Endothelial cell of umbilical vein (primary cell): ENCODE data around the gene DUOXA2. TPM values are rescaled to one million over a fixed set of nuclear protein-coding genes. Genes with fewer than 3 reads are reported as not detected.

Source experiments
- BruUV-seq: library from RNA; stranded (reverse); fragments of 400-500 nt; replicated peaks from 2 replicates; lab custom pipeline; 2021; lab: Mats Ljungman, UMichigan
- CTCF ChIA-PET: fragments of 300-600, 350-600 bp; sonication (Branson Sonifier 250); formaldehyde crosslinking; loops from one replicate; lab custom pipeline; 2021; ENCODE audit warnings: antibody characterized with exemption, inconsistent platforms; lab: Charles Lee
- POLR2A ChIA-PET: fragments of 300-600, 350-600 bp; sonication (Branson Sonifier 250); formaldehyde crosslinking; loops from one replicate; lab custom pipeline; 2021; ENCODE audit warnings: antibody characterized with exemption, inconsistent platforms; lab: Charles Lee
- DNase-seq: peaks from one replicate; pipeline ENCODE4 v3.0.0-alpha.2; 2011; ENCODE audit warnings: low read depth, low spot score
- FAIRE-seq: peaks from 2 replicates; lab custom pipeline; 2011; peaks lifted over from hg19 to GRCh38; lab: Jason Lieb, UNC
- H2AFZ ChIP-seq: 2 replicates; pipeline ENCODE4 v1.6.0; 2012; ENCODE audit warnings: low read depth, low read length, control low read depth, inconsistent platforms
- H3K27ac ChIP-seq: 2 replicates; pipeline ENCODE4 v1.5.1; 2011; ENCODE audit warnings: low read depth, mild to moderate bottlenecking, control low read depth, low read length, moderate library complexity; ENCODE audit not compliant: insufficient read depth
- H3K27me3 ChIP-seq, 2 experiments: 2 replicates each; pipeline versions ENCODE4 v1.6.0 to v1.6.1; 2011; ENCODE audit warnings: low read length in 2 of 2, mixed read lengths in 1 of 2; ENCODE audit not compliant: control insufficient read depth in 2 of 2, insufficient read depth in 2 of 2
- H3K36me3 ChIP-seq, 2 experiments: 2 replicates in 1 of 2; 3 replicates in 1 of 2; pipeline ENCODE4 v1.5.1; 2011; ENCODE audit warnings: low read length in 2 of 2, mild to moderate bottlenecking in 1 of 2, moderate library complexity in 1 of 2; ENCODE audit not compliant: control insufficient read depth in 2 of 2, insufficient read depth in 2 of 2; ENCODE audit errors: extremely low read depth in 1 of 2
- H3K4me1 ChIP-seq: 3 replicates; pipeline ENCODE4 v1.5.1; 2011; ENCODE audit warnings: mild to moderate bottlenecking, low read length; ENCODE audit not compliant: control insufficient read depth, insufficient read depth; ENCODE audit errors: extremely low read depth
- H3K4me2 ChIP-seq: 2 replicates; pipeline ENCODE4 v1.6.1; 2011; ENCODE audit warnings: low read length, control low read depth, mixed read lengths; ENCODE audit not compliant: insufficient read depth
- H3K4me3 ChIP-seq, 3 experiments: fragments of 200-600 bp in 1 of 3; sonication (generic), shearing (Covaris generic) in 1 of 3; replicated peaks in 1 of 3; 2 replicates each; pipeline ENCODE4 v1.5.1; 2011 to 2016; ENCODE audit warnings: control low read depth in 3 of 3, low read length in 3 of 3, mild to moderate bottlenecking in 2 of 3, inconsistent platforms in 1 of 3, low read depth in 1 of 3, moderate library complexity in 1 of 3; ENCODE audit not compliant: insufficient read depth in 1 of 3
- H3K79me2 ChIP-seq: 2 replicates; pipeline ENCODE4 v1.6.0; 2012; ENCODE audit warnings: low read length, inconsistent platforms; ENCODE audit not compliant: control insufficient read depth, insufficient read depth
- H3K9ac ChIP-seq: replicated peaks from 2 replicates; pipeline ENCODE3; 2011; ENCODE audit warnings: low read length, control low read depth; ENCODE audit not compliant: insufficient read depth; ENCODE audit errors: extremely low read depth
- H3K9me1 ChIP-seq: replicated peaks from 3 replicates; pipeline ENCODE4 v1.6.0; 2011; ENCODE audit warnings: mild to moderate bottlenecking, low read length; ENCODE audit not compliant: control insufficient read depth, insufficient read depth; ENCODE audit errors: extremely low read depth
- H3K9me3 ChIP-seq: replicated peaks from 2 replicates; pipeline ENCODE4 v1.5.1; 2012; ENCODE audit warnings: low read length, inconsistent platforms; ENCODE audit not compliant: control insufficient read depth, insufficient read depth
- H4K20me1 ChIP-seq: replicated peaks from 2 replicates; pipeline ENCODE3; 2011; ENCODE audit warnings: mild to moderate bottlenecking, low read length; ENCODE audit not compliant: control insufficient read depth, insufficient read depth; ENCODE audit errors: extremely low read depth
- EZH2 ChIP-seq: IDR thresholded peaks from 2 replicates; pipeline ENCODE4 v1.6.1; 2012; ENCODE audit warnings: borderline replicate concordance, low read depth, mild to moderate bottlenecking, moderate library complexity, low read length, inconsistent platforms; ENCODE audit not compliant: severe bottlenecking
- FOS ChIP-seq: IDR thresholded peaks from 2 replicates; pipeline ENCODE4 v1.6.1; 2011; ENCODE audit warnings: mild to moderate bottlenecking, low read length, moderate library complexity, borderline replicate concordance; ENCODE audit not compliant: insufficient read depth
- GATA2 ChIP-seq: IDR thresholded peaks from 2 replicates; pipeline ENCODE4 v1.7.0; 2011; ENCODE audit warnings: low read depth, mild to moderate bottlenecking, moderate library complexity, mixed read lengths, low read length; ENCODE audit not compliant: insufficient read length, insufficient read depth
- JUN ChIP-seq: IDR thresholded peaks from 2 replicates; pipeline ENCODE4 v1.6.1; 2011; ENCODE audit warnings: borderline replicate concordance, low read depth; ENCODE audit not compliant: insufficient read length, insufficient read depth
- MYC ChIP-seq: IDR thresholded peaks from one replicate; pipeline ENCODE4 v1.6.1; 2011; ENCODE audit warnings: mild to moderate bottlenecking, low read depth, low read length
- POLR2A ChIP-seq: IDR thresholded peaks from 2 replicates; pipeline ENCODE4 v1.6.1; 2012; ENCODE audit warnings: low read depth, mild to moderate bottlenecking, control low read depth, low read length
- POLR2AphosphoS5 ChIP-seq: IDR thresholded peaks from 2 replicates; pipeline ENCODE4 v1.6.1; 2012; ENCODE audit warnings: low read depth, mild to moderate bottlenecking, control low read depth, low read length, moderate library complexity; ENCODE audit not compliant: insufficient read depth
- dilution Hi-C: fragments of 300-500 bp; cut with MboI; formaldehyde crosslinking; loops from one replicate; pipeline ENCODE4 v1.15.0; 2019; ENCODE audit warnings: low sequenced_read_pairs; ENCODE audit not compliant: extremely low pct_ligation_motif_present
- intact Hi-C: fragments of 100-400 bp; cut with micrococcal nuclease; formaldehyde crosslinking; loops from one replicate; pipeline ENCODE4 v1.10.0; 2022
- polyA plus RNA-seq, 4 experiments: library from polyadenylated mRNA; depleted of rRNA in 3 of 4; stranded (reverse) in 3 of 4; unstranded in 1 of 4; fragments of >200 nt; gene quantifications; 2 replicates each; pipeline versions ENCODE4 v1.2.1 to v1.2.3, GENCODE V29; 2011 to 2012; ENCODE audit warnings: missing spikeins in 1 of 4
- total RNA-seq: library from RNA; stranded (reverse); gene quantifications from 2 replicates; pipeline ENCODE4 v1.2.3, GENCODE V29; 2021
- TF ChIP-seq, protein P1 (sequence below), 2 donors: IDR thresholded peaks; 1 replicate in 1 of 2; 2 replicates in 1 of 2; pipeline ENCODE4 v1.5.1; 2011; ENCODE audit warnings: low read length in 2 of 2, mild to moderate bottlenecking in 2 of 2, moderate library complexity in 2 of 2, control low read depth in 1 of 2, inconsistent platforms in 1 of 2, low read depth in 1 of 2; ENCODE audit not compliant: insufficient read depth in 1 of 2; ENCODE audit errors: extremely low read depth in 1 of 2
- TF ChIP-seq, protein P2 (sequence below): IDR thresholded peaks from 2 replicates; pipeline ENCODE4 v1.6.1; 2011; ENCODE audit not compliant: insufficient read depth, insufficient read length

DUOXA2 gene
- total and polyA plus RNA-seq, 2 donors (not counting 3 experiments of a cell fraction or from before 2014, with no cell fraction given): not detected

DNA sequence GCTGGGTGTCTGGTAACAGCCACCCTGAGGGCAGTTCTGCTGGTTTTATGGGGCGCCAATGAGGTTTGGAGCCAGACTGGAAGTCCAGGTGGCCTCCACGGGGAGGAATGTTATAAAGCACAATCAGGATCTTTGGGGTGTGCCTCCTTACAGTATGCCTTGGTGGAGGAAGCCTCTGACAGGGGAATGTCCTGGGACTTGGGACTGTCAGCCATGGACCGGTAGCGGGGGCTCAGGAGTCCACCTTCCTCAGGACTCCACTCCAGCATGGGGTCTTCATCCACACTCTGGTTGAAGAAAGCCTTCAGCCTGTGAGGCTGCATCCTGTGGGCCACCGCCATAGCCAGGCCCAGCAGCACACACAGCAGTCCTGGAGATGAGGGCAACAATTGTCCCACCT, 4.9 kb downstream of the DUOXA2 start:
- H3K4me2 ChIP-seq: no peak overlapping the region
- FAIRE-seq (no peak), DNase-seq (no peak)
- no peak overlapping the region for H2AFZ ChIP-seq
- ChIA-PET POLR2A (no interaction called here), CTCF (interaction anchor here (0.8 to 2.4 kb wide), 20 partner anchors 8 to 455 kb away, joined by 3 to 45 read pairs (median 6); partner anchors contain the start of genes DUOX1, DUOXA1 and SPG11)
- peaks cover 10% of the 10 kb centered on the region for H3K4me1 ChIP-seq
- dilution Hi-C loops (no loop called here), intact Hi-C loops (loop anchor here (2.0 to 5.0 kb wide), 4 partner anchors 80 to 267 kb away; no protein-coding TSS in a partner anchor)
- BruUV-seq: no TSS peak
- H4K20me1 ChIP-seq: no peaks in the 10 kb centered on the region
- H3K4me3 ChIP-seq: no peak overlapping the region
- no peak for TF ChIP-seq POLR2AphosphoS5
- H3K27ac ChIP-seq: no peak overlapping the region
- H3K36me3 ChIP-seq: no peaks in the 10 kb centered on the region
- H3K79me2 ChIP-seq: no peaks in the 10 kb centered on the region
- peaks cover 39 to 47% of the 10 kb centered on the region in 2 experiments for H3K27me3 ChIP-seq
- H3K9me1 ChIP-seq: no peaks in the 10 kb centered on the region
- H3K9ac ChIP-seq: no peak overlapping the region
- H3K9me3 ChIP-seq: no peaks in the 10 kb centered on the region

DNA sequence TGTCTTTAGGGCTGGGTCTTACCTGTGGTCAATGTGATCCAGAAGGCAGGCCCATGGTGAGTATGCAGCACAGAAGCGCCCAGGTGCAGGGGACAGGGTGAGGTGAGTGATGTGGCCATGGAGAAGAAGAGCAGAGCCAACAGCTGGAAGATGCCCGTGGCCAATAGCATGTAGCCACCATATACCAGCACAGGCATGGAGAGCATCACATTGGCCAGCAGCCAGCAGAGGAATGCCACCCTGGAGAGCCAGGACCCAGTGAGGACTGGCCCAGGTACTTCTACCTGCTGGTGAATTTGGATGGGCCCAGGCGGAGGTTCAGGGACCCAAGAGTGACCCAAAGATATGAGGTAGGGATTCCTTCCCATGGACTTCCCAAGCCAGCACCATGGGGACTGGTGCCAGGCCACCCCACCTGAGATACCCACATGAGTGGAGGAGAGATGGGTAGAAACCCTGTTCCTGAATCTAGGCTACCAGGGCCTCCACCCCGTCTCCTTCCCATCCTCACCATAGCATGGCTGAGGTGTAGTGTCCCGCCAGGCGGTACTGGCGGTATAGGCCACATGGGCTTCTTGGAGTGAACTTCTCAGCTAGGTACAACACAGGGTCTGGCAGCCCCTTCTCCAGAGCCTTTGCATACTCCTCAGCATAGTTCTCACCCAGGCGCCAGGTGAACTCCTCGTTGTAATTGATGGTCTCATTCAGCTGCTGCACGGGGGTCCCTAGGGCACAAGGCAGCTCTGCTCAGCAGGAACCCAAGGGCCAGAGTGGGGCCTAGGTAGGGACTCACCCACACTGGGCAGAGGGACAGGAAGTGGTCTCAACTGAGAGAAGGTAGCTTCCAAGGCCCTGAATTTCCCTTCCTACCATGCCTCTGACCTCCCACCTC, 6.2 kb downstream of the DUOXA2 start:
- H4K20me1 ChIP-seq: no peaks in the 10 kb centered on the region
- no peaks in the 10 kb centered on the region for H3K9me3 ChIP-seq
- ChIA-PET POLR2A (no interaction called here), CTCF (no interaction called here)
- no peaks in the 10 kb centered on the region for H3K36me3 ChIP-seq
- no peaks in the 10 kb centered on the region for H3K9me1 ChIP-seq
- no peak for DNase-seq
- peaks cover 32 to 45% of the 10 kb centered on the region in 2 experiments for H3K27me3 ChIP-seq
- BruUV-seq: no TSS peak
- H3K79me2 ChIP-seq: no peaks in the 10 kb centered on the region
- no peak overlapping the region for H2AFZ ChIP-seq
- dilution Hi-C loops (no loop called here), intact Hi-C loops (no loop called here)
- H3K4me2 ChIP-seq: no peak overlapping the region
- no peak overlapping the region for H3K4me3 ChIP-seq
- peaks cover 10% of the 10 kb centered on the region for H3K4me1 ChIP-seq
- H3K9ac ChIP-seq: no peak overlapping the region
- TF ChIP-seq POLR2AphosphoS5 (no peak), EZH2 (no peak), GATA2 (no peak), MYC (no peak), POLR2A (no peak), JUN (no peak), FOS (no peak)
- TF ChIP-seq, protein P1, sequence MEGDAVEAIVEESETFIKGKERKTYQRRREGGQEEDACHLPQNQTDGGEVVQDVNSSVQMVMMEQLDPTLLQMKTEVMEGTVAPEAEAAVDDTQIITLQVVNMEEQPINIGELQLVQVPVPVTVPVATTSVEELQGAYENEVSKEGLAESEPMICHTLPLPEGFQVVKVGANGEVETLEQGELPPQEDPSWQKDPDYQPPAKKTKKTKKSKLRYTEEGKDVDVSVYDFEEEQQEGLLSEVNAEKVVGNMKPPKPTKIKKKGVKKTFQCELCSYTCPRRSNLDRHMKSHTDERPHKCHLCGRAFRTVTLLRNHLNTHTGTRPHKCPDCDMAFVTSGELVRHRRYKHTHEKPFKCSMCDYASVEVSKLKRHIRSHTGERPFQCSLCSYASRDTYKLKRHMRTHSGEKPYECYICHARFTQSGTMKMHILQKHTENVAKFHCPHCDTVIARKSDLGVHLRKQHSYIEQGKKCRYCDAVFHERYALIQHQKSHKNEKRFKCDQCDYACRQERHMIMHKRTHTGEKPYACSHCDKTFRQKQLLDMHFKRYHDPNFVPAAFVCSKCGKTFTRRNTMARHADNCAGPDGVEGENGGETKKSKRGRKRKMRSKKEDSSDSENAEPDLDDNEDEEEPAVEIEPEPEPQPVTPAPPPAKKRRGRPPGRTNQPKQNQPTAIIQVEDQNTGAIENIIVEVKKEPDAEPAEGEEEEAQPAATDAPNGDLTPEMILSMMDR (IDR thresholded peaks at IDR 0.05; ENCODE audit: extremely low read depth in 1 of 2, insufficient read depth in 1 of 2, low read depth in 1 of 2, low read length in 2 of 2): no peak
- TF ChIP-seq, protein P2, sequence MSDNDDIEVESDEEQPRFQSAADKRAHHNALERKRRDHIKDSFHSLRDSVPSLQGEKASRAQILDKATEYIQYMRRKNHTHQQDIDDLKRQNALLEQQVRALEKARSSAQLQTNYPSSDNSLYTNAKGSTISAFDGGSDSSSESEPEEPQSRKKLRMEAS: no peak
- no peak for FAIRE-seq
- no peak overlapping the region for H3K27ac ChIP-seq
